Natural killer cell (primary cell): ENCODE measurements around the gene MCEMP1. TPM values are rescaled to one million over a fixed set of nuclear protein-coding genes. Genes with fewer than 3 reads are reported as not detected.

ENCODE experiments used
- ATAC-seq, 3 donors: fragments of 150-1000 bp in 2 of 3; fragments of 200-7000 bp in 1 of 3; cut with Tn5 transposase; 1 replicate in 1 of 3; 2 replicates in 2 of 3; pipeline ENCODE4 v1.10.0; 2021; ENCODE audit warnings: mild to moderate bottlenecking in 2 of 3, moderate library complexity in 2 of 3
- DNase-seq, 2 donors: peaks; one replicate each; pipeline versions ENCODE4 v3.0.0 to v3.0.0-alpha.2; 2013 to 2021; ENCODE audit warnings: mixed read lengths in 1 of 2
- H3K27ac ChIP-seq: one replicate; pipeline ENCODE4 v1.5.1; 2013; ENCODE audit warnings: mild to moderate bottlenecking, low read length
- H3K27me3 ChIP-seq: one replicate; pipeline ENCODE4 v1.6.1; 2013; ENCODE audit warnings: low read length; ENCODE audit not compliant: control insufficient read depth, insufficient read depth
- H3K36me3 ChIP-seq: one replicate; pipeline ENCODE4 v1.6.1; 2013; ENCODE audit warnings: low read length; ENCODE audit not compliant: control insufficient read depth, insufficient read depth
- H3K4me1 ChIP-seq: one replicate; pipeline ENCODE4 v1.6.1; 2013; ENCODE audit warnings: low read length; ENCODE audit not compliant: control insufficient read depth, insufficient read depth
- H3K4me3 ChIP-seq: one replicate; pipeline ENCODE4 v1.5.1; 2013; ENCODE audit warnings: low read length
- H3K9me3 ChIP-seq: one replicate; pipeline ENCODE4 v1.6.1; 2013; ENCODE audit warnings: low read length; ENCODE audit not compliant: control insufficient read depth, insufficient read depth
- H3K27ac Mint-ChIP-seq, 2 donors: one replicate each; pipeline ENCODE4 v1.8.0; 2022; ENCODE audit warnings: mild to moderate bottlenecking in 2 of 2, mixed read lengths in 2 of 2, moderate library complexity in 1 of 2
- H3K27me3 Mint-ChIP-seq, 2 donors: one replicate each; pipeline ENCODE4 v1.8.0; 2022; ENCODE audit warnings: low read depth in 2 of 2, mixed read lengths in 2 of 2
- H3K36me3 Mint-ChIP-seq: one replicate; pipeline ENCODE4 v1.8.0; 2022; ENCODE audit warnings: mixed read lengths
- H3K4me1 Mint-ChIP-seq, 2 donors: one replicate each; pipeline ENCODE4 v1.8.0; 2022; ENCODE audit warnings: mixed read lengths in 2 of 2
- H3K4me3 Mint-ChIP-seq: one replicate; pipeline ENCODE4 v1.8.0; 2022; ENCODE audit warnings: mild to moderate bottlenecking, moderate library complexity, mixed read lengths
- H3K9me3 Mint-ChIP-seq, 2 donors: one replicate each; pipeline ENCODE4 v1.8.0; 2022; ENCODE audit warnings: mixed read lengths in 2 of 2
- CTCF ChIP-seq: fragments of 200-600 bp; IDR thresholded peaks from one replicate; pipeline ENCODE4 v1.8.0; 2022; ENCODE audit warnings: antibody characterized with exemption
- WGBS: methylation state at CpG from one replicate; pipeline ENCODE4 v1.1.7; 2013; ENCODE audit warnings: missing lambda C conversion rate; ENCODE audit not compliant: insufficient coverage; 5-methylcytosine and 5-hydroxymethylcytosine counted together
- intact Hi-C: fragments of 100-400 bp; cut with micrococcal nuclease; formaldehyde crosslinking; loops from one replicate; pipeline ENCODE4 v1.14.2; 2022
- total RNA-seq, 4 donors: library from RNA; stranded (reverse); fragments of 120-200 nt in 1 of 4; gene quantifications; one replicate each; pipeline versions ENCODE4 v1.2.3 to v1.2.4, GENCODE V29; 2013 to 2022

Gene MCEMP1
- total RNA-seq, 3 donors from 2014 or later (not counting 1 experiment from before 2014, with no cell fraction given): 0.59 to 4.8 (median 1.8) TPM

- Histone ChIP-seq H3K4me3 (no peak overlapping the region), H3K27ac (no peak overlapping the region), H3K4me1 (peaks cover 40% of the 10 kb centered on the region), H3K36me3 (no peaks in the 10 kb centered on the region), H3K27me3 (no peaks in the 10 kb centered on the region), H3K9me3 (peaks cover under 1% of the 10 kb centered on the region)
- no peaks in the 10 kb centered on the region for H3K9me3 Mint-ChIP-seq
- H3K27me3 Mint-ChIP-seq: peaks cover 13 to 21% of the 10 kb centered on the region in 2 donors
- no peak overlapping the region for H3K4me3 Mint-ChIP-seq
- TF ChIP-seq CTCF: no peak
- no peaks in the 10 kb centered on the region for H3K36me3 Mint-ChIP-seq
- no peaks in the 10 kb centered on the region for H3K4me1 Mint-ChIP-seq
- ATAC-seq: no peak
- DNase-seq: no peak
- H3K27ac Mint-ChIP-seq: no peak overlapping the region
- 64% methylated on average over 11 of the region's 11 CpGs for WGBS
- intact Hi-C loops: no loop called here
Observed at GRCh38 chr19:7698583-7698982, 21.7 kb downstream of the MCEMP1 start.

GRCh38 chr19:7699003-7699402 is 22.1 kb downstream of the MCEMP1 start:
- H3K4me3 ChIP-seq: no peak overlapping the region
- no peaks in the 10 kb centered on the region for H3K9me3 ChIP-seq
- DNase-seq: no peak
- H3K36me3 ChIP-seq: no peaks in the 10 kb centered on the region
- Mint-ChIP-seq H3K27me3 (peaks cover 13 to 21% of the 10 kb centered on the region in 2 donors), H3K4me1 (no peaks in the 10 kb centered on the region), H3K36me3 (no peaks in the 10 kb centered on the region), H3K27ac (peak overlapping the region in 1 of 2 donors; percentile 52), H3K4me3 (no peak overlapping the region), H3K9me3 (no peaks in the 10 kb centered on the region)
- peaks cover 40% of the 10 kb centered on the region for H3K4me1 ChIP-seq
- WGBS: 55% methylated on average over 2 of the region's 2 CpGs
- TF ChIP-seq CTCF: no peak
- no peaks in the 10 kb centered on the region for H3K27me3 ChIP-seq
- intact Hi-C loops: no loop called here
- ATAC-seq: no peak
- H3K27ac ChIP-seq: no peak overlapping the region

GRCh38 chr19:7699417-7700401 is 22.8 kb downstream of the MCEMP1 start:
- H3K4me1 Mint-ChIP-seq: no peaks in the 10 kb centered on the region
- H3K4me3 Mint-ChIP-seq: no peak overlapping the region
- ATAC-seq: no peak
- H3K36me3 Mint-ChIP-seq: no peaks in the 10 kb centered on the region
- no peaks in the 10 kb centered on the region for H3K9me3 ChIP-seq
- no peaks in the 10 kb centered on the region for H3K36me3 ChIP-seq
- no peak for DNase-seq
- no peaks in the 10 kb centered on the region for H3K9me3 Mint-ChIP-seq
- intact Hi-C loops: no loop called here
- no peak overlapping the region for H3K27ac ChIP-seq
- H3K27ac Mint-ChIP-seq: peak overlapping the region in 1 of 2 donors; percentile 52
- no peak overlapping the region for H3K4me3 ChIP-seq
- peaks cover 40% of the 10 kb centered on the region for H3K4me1 ChIP-seq
- peaks cover 13 to 21% of the 10 kb centered on the region in 2 donors for H3K27me3 Mint-ChIP-seq
- no peaks in the 10 kb centered on the region for H3K27me3 ChIP-seq
- TF ChIP-seq CTCF: no peak
- 67% methylated on average over 13 of the region's 15 CpGs for WGBS
